Smooth muscle cell (in vitro differentiated cells): ENCODE data around the gene TCF20. TPM values are rescaled to one million over a fixed set of nuclear protein-coding genes. Genes with fewer than 3 reads are reported as not detected.

Experiments
- polyA plus RNA-seq: library from polyadenylated mRNA; unstranded; fragments of >200 nt; fragmentation: Nextera tagmentation; extraction: Ambion mirVana; gene quantifications from 2 replicates; pipeline ENCODE4 v1.2.1, GENCODE V29; 2016
- total RNA-seq: library from RNA; depleted of rRNA; stranded (reverse); fragments of >200 nt; gene quantifications from 2 replicates; pipeline ENCODE4 v1.2.3, GENCODE V29; 2014

The TCF20 gene
- total and polyA plus RNA-seq, 2 experiments from 2014 or later = 3.7 to 23.3 TPM

Other genes starting within 250 kb of the TCF20 start
- gene NAGA, start 199.8 kb downstream of the TCF20 start, total RNA-seq = 33.8 and 35.0 TPM in 2 replicates
- gene NAGA, start 199.8 kb downstream of the TCF20 start, polyA plus RNA-seq = 35.6 and 36.1 TPM in 2 replicates
- gene PHETA2, start 196.4 kb downstream of the TCF20 start, total RNA-seq = 6.7 and 10.8 TPM in 2 replicates
- gene PHETA2, start 196.4 kb downstream of the TCF20 start, polyA plus RNA-seq = 12.1 and 15.9 TPM in 2 replicates
- 4.4 and 6.5 TPM in 2 replicates for gene SMDT1, start 191.0 kb downstream of the TCF20 start, total RNA-seq
- 57.9 and 78.0 TPM in 2 replicates for gene SMDT1, start 191.0 kb downstream of the TCF20 start, polyA plus RNA-seq
- gene NDUFA6, start 179.9 kb downstream of the TCF20 start, total RNA-seq = 103 and 114 TPM in 2 replicates
- 264 and 284 TPM in 2 replicates for gene NDUFA6, start 179.9 kb downstream of the TCF20 start, polyA plus RNA-seq
- gene CYP2D6, start 139.8 kb downstream of the TCF20 start, total RNA-seq = 0.63 and 0.99 TPM in 2 replicates
- gene CYP2D6, start 139.8 kb downstream of the TCF20 start, polyA plus RNA-seq = 0.41 and 0.70 TPM in 2 replicates
- gene NFAM1, start 161.8 kb upstream of the TCF20 start, total RNA-seq = not detected in 2 replicates
- gene NFAM1, start 161.8 kb upstream of the TCF20 start, polyA plus RNA-seq = not detected in 2 replicates
- gene RRP7A, start 249.1 kb upstream of the TCF20 start, total RNA-seq = 24.5 and 26.3 TPM in 2 replicates
- gene RRP7A, start 249.1 kb upstream of the TCF20 start, polyA plus RNA-seq = 64.2 and 84.0 TPM in 2 replicates